HCT116 (cell line): ENCODE measurements around the gene CLEC14A. TPM values are rescaled to one million over a fixed set of nuclear protein-coding genes. Genes with fewer than 3 reads are reported as not detected.

Experiments used
- ATAC-seq: fragments of 200-7000 bp; cut with Tn5 transposase; 2 replicates; pipeline ENCODE4 v1.9.1; 2020; ENCODE audit warnings: mild to moderate bottlenecking, moderate library complexity
- BruUV-seq: library from RNA; stranded (reverse); fragments of 400-500 nt; replicated peaks from 2 replicates; lab custom pipeline; 2021; lab: Mats Ljungman, UMichigan
- CTCF ChIA-PET: fragments of 300-600 bp; sonication (Branson Sonifier 250); formaldehyde crosslinking; loops from one replicate; lab custom pipeline; 2021; ENCODE audit warnings: antibody characterized with exemption; lab: Charles Lee
- POLR2A ChIA-PET: fragments of 300-600, 350-600 bp; sonication (Branson Sonifier 250); formaldehyde crosslinking; loops from one replicate; lab custom pipeline; 2021; ENCODE audit warnings: antibody characterized with exemption; lab: Charles Lee
- RAD21 ChIA-PET, 2 experiments: fragments of 300-600 bp; sonication (Branson Sonifier 250); formaldehyde crosslinking; loops; one replicate each; lab custom pipeline; 2023; ENCODE audit warnings: low total read pairs in 2 of 2; ENCODE audit not compliant: uncharacterized antibody in 2 of 2, unreplicated experiment in 2 of 2, low non-redundant PET in 1 of 2; lab: Charles Lee
- DNase-seq: peaks from one replicate; pipeline ENCODE4 v3.0.0-alpha.2; 2010; ENCODE audit warnings: low read depth, low spot score
- H2AFZ ChIP-seq: fragments of 200-600 bp; shearing (Covaris generic), sonication (generic); 2 replicates; pipeline ENCODE4 v1.6.1; 2017; ENCODE audit warnings: low read depth, mixed run types, mixed read lengths, antibody characterized with exemption, low read length; ENCODE audit not compliant: poor library complexity, severe bottlenecking
- H3K27ac ChIP-seq: 2 replicates; pipeline ENCODE4 v1.5.1; 2012; ENCODE audit warnings: low read depth, low read length
- H3K27me3 ChIP-seq: fragments of 200-600 bp; sonication (generic); 2 replicates; pipeline ENCODE4 v1.6.1; 2016; ENCODE audit warnings: mixed run types, low read length, mixed read lengths; ENCODE audit not compliant: insufficient read depth
- H3K36me3 ChIP-seq, 2 experiments: fragments of 200-500 bp in 1 of 2; fragments of 200-600 bp in 1 of 2; sonication (Bioruptor generic) in 1 of 2; sonication (generic) in 1 of 2; 2 replicates each; pipeline versions ENCODE4 v1.5.1 to v1.6.1; 2014 to 2016; ENCODE audit warnings: low read length in 2 of 2, inconsistent platforms in 1 of 2, mixed read lengths in 1 of 2, mixed run types in 1 of 2; ENCODE audit not compliant: insufficient read depth in 2 of 2, control insufficient read depth in 1 of 2
- H3K4me1 ChIP-seq, 2 experiments: fragments of 200-600 bp in 1 of 2; sonication (generic) in 1 of 2; 2 replicates each; pipeline versions ENCODE4 v1.5.1 to v1.6.1; 2012 to 2017; ENCODE audit warnings: low read length in 2 of 2, inconsistent platforms in 1 of 2, mild to moderate bottlenecking in 1 of 2, mixed read lengths in 1 of 2, mixed run types in 1 of 2, moderate library complexity in 1 of 2; ENCODE audit not compliant: insufficient read depth in 2 of 2, control insufficient read depth in 1 of 2
- H3K4me2 ChIP-seq: fragments of 200-600 bp; sonication (generic); 2 replicates; pipeline ENCODE4 v1.6.1; 2017; ENCODE audit warnings: mixed run types, low read length, mixed read lengths
- H3K4me3 ChIP-seq, 2 experiments: fragments of 200-600 bp in 1 of 2; sonication (generic) in 1 of 2; replicated peaks in 1 of 2; 2 replicates each; pipeline ENCODE4 v1.5.1; 2011 to 2016; ENCODE audit warnings: low read length in 2 of 2, control low read depth in 1 of 2, low read depth in 1 of 2, mild to moderate bottlenecking in 1 of 2, mixed read lengths in 1 of 2, mixed run types in 1 of 2
- H3K79me2 ChIP-seq: fragments of 200-600 bp; sonication (generic); 2 replicates; pipeline ENCODE4 v1.6.1; 2017; ENCODE audit warnings: mild to moderate bottlenecking, mixed run types, low read length, moderate library complexity, mixed read lengths; ENCODE audit not compliant: insufficient read depth
- H3K9ac ChIP-seq: fragments of 200-600 bp; sonication (generic); 2 replicates; pipeline ENCODE4 v1.6.1; 2016; ENCODE audit warnings: low read length, mixed read lengths
- H3K9me2 ChIP-seq: fragments of 200-600 bp; sonication (generic), shearing (Covaris generic); 2 replicates; pipeline ENCODE4 v1.6.1; 2017; ENCODE audit warnings: mixed run types, mild to moderate bottlenecking, moderate library complexity; ENCODE audit not compliant: insufficient read depth
- H3K9me3 ChIP-seq, 2 experiments: fragments of 200-500 bp in 1 of 2; fragments of 200-600 bp in 1 of 2; sonication (Bioruptor generic) in 1 of 2; sonication (generic) in 1 of 2; 2 replicates each; pipeline ENCODE4 v1.6.1; 2014 to 2017; ENCODE audit warnings: low read length in 2 of 2, mixed read lengths in 2 of 2, inconsistent platforms in 1 of 2, low read depth in 1 of 2, mild to moderate bottlenecking in 1 of 2, mixed run types in 1 of 2, moderate library complexity in 1 of 2; ENCODE audit not compliant: control insufficient read depth in 1 of 2, insufficient read depth in 1 of 2
- H4K20me1 ChIP-seq: fragments of 200-600 bp; sonication (generic), shearing (Covaris generic); 2 replicates; pipeline ENCODE4 v1.6.1; 2017; ENCODE audit warnings: mixed run types, mild to moderate bottlenecking, moderate library complexity; ENCODE audit not compliant: insufficient read depth
- CBX3 ChIP-seq: IDR thresholded peaks from 2 replicates; pipeline ENCODE4 v1.6.1; 2012; ENCODE audit warnings: low read depth
- CEBPB ChIP-seq: IDR thresholded peaks from 2 replicates; pipeline ENCODE4 v1.6.1; 2012; ENCODE audit warnings: low read depth
- CTCF ChIP-seq, 3 experiments: fragments of 200-600 bp in 1 of 3; sonication (generic) in 1 of 3; IDR thresholded peaks in 2 of 3; conservative IDR thresholded peaks in 1 of 3; 2 replicates each; pipeline ENCODE4 v1.5.1; 2012 to 2017; ENCODE audit warnings: low read depth in 2 of 3, low read length in 2 of 3, antibody characterized with exemption in 1 of 3, borderline replicate concordance in 1 of 3, control low read depth in 1 of 3, mild to moderate bottlenecking in 1 of 3, mixed read lengths in 1 of 3, mixed run types in 1 of 3, moderate library complexity in 1 of 3; ENCODE audit not compliant: insufficient read depth in 1 of 3
- EGR1 ChIP-seq: IDR thresholded peaks from 2 replicates; pipeline ENCODE4 v1.6.1; 2012; ENCODE audit warnings: low read depth
- ELF1 ChIP-seq: IDR thresholded peaks from 2 replicates; pipeline ENCODE4 v1.6.1; 2012; ENCODE audit warnings: low read depth, borderline replicate concordance
- EZH2 ChIP-seq: fragments of 200-600 bp; sonication (generic); IDR thresholded peaks from 2 replicates; pipeline ENCODE4 v1.6.1; 2017; ENCODE audit warnings: antibody characterized with exemption, mixed run types
- EZH2phosphoT487 ChIP-seq: fragments of 200-600 bp; IDR thresholded peaks from 2 replicates; pipeline ENCODE4 v1.6.1; 2018; ENCODE audit warnings: antibody characterized with exemption, borderline replicate concordance
- FOSL1 ChIP-seq: IDR thresholded peaks from 2 replicates; pipeline ENCODE4 v1.6.1; 2012; ENCODE audit warnings: low read depth
- JUND ChIP-seq: IDR thresholded peaks from 2 replicates; pipeline ENCODE4 v1.6.1; 2012
- MAX ChIP-seq: IDR thresholded peaks from 2 replicates; pipeline ENCODE4 v1.6.1; 2012
- POLR2A ChIP-seq: IDR thresholded peaks from 2 replicates; pipeline ENCODE4 v1.7.0; 2011; ENCODE audit warnings: borderline replicate concordance; ENCODE audit not compliant: insufficient read depth, insufficient read length; ENCODE audit errors: extremely low read depth
- POLR2AphosphoS5 ChIP-seq: IDR thresholded peaks from 2 replicates; pipeline ENCODE4 v1.6.1; 2011; ENCODE audit warnings: mild to moderate bottlenecking, low read depth, low read length, moderate library complexity
- RAD21 ChIP-seq: IDR thresholded peaks from 2 replicates; pipeline ENCODE4 v1.6.1; 2012; ENCODE audit warnings: low read depth, mild to moderate bottlenecking
- SP1 ChIP-seq: IDR thresholded peaks from 2 replicates; pipeline ENCODE4 v1.6.1; 2012; ENCODE audit warnings: low read depth
- SRF ChIP-seq: IDR thresholded peaks from 2 replicates; pipeline ENCODE4 v1.6.1; 2012; ENCODE audit warnings: low read depth
- TCF7L2 ChIP-seq: IDR thresholded peaks from 2 replicates; pipeline ENCODE4 v1.7.0; 2011; ENCODE audit warnings: borderline replicate concordance, inconsistent platforms; ENCODE audit not compliant: insufficient read depth, insufficient read length; ENCODE audit errors: extremely low read depth
- YY1 ChIP-seq: IDR thresholded peaks from 2 replicates; pipeline ENCODE4 v1.6.1; 2011; ENCODE audit warnings: low read length, low read depth, moderate library complexity, mild to moderate bottlenecking; ENCODE audit not compliant: insufficient replicate concordance; ENCODE audit errors: extremely low read depth
- ZFX ChIP-seq: fragments of 450-650 bp; IDR thresholded peaks from 2 replicates; pipeline ENCODE4 v1.6.1; 2017
- ZNF274 ChIP-seq: fragments of 200-500 bp; sonication (Bioruptor generic); IDR thresholded peaks from 2 replicates; pipeline ENCODE4 v1.6.1; 2014; ENCODE audit warnings: mild to moderate bottlenecking, low read depth, low read length, inconsistent platforms
- intact Hi-C: fragments of 100-400 bp; cut with micrococcal nuclease; formaldehyde crosslinking; loops from 2 replicates; pipeline ENCODE4 v1.10.0; 2022
- total RNA-seq: library from RNA; stranded (reverse); gene quantifications from one replicate; pipeline ENCODE4 v1.2.1, GENCODE V29; 2021; ENCODE audit not compliant: unreplicated experiment

The CLEC14A gene
- total RNA-seq, 1 experiment from 2014 or later: 0.10 TPM

GRCh38 chr14:38207377-38207735, 48.5 kb downstream of the CLEC14A start (continued):
- TF ChIP-seq ZNF274 (no peak), TCF7L2 (no peak), YY1 (no peak), SRF (no peak), MAX (no peak)

GRCh38 chr14:38206689-38207376, 49.1 kb downstream of the CLEC14A start:
- Histone ChIP-seq H3K9ac (no peak overlapping the region), H3K4me1 (no peaks in the 10 kb centered on the region), H2AFZ (no peak overlapping the region), H3K9me2 (no peaks in the 10 kb centered on the region), H3K4me3 (no peak overlapping the region), H3K27ac (no peak overlapping the region), H3K4me2 (no peak overlapping the region), H4K20me1 (no peaks in the 10 kb centered on the region), H3K9me3 (no peaks in the 10 kb centered on the region), H3K27me3 (no peaks in the 10 kb centered on the region), H3K36me3 (no peaks in the 10 kb centered on the region), H3K79me2 (no peaks in the 10 kb centered on the region)
- intact Hi-C loops: loop anchor here (1.0 kb wide), 1 partner anchor 30 kb away; no protein-coding TSS in a partner anchor
- CTCF ChIA-PET: no interaction called here
- no peak for TF ChIP-seq TCF7L2
- no peak for TF ChIP-seq POLR2AphosphoS5
- TF ChIP-seq FOSL1: no peak
- TF ChIP-seq SRF: no peak
- no peak for TF ChIP-seq POLR2A
- no peak for TF ChIP-seq CTCF (IDR thresholded peaks at IDR 0.05 in 2 of 3, conservative IDR thresholded peaks at IDR 0.05 in 1 of 3; ENCODE audit: borderline replicate concordance in 1 of 3, insufficient read depth in 1 of 3, low read depth in 2 of 3, low read length in 2 of 3)
- no peak for TF ChIP-seq JUND
- no peak for TF ChIP-seq ZNF274
- TF ChIP-seq EZH2: no peak
- TF ChIP-seq YY1: no peak
- no peak for TF ChIP-seq CBX3
- TF ChIP-seq ZFX: no peak
- TF ChIP-seq CEBPB: no peak
- no peak for TF ChIP-seq MAX
- TF ChIP-seq RAD21: no peak
- TF ChIP-seq ELF1: no peak
- no peak for TF ChIP-seq EZH2phosphoT487
- TF ChIP-seq EGR1: no peak
- TF ChIP-seq SP1: no peak
- RAD21 ChIA-PET: no interaction called here
- no peak for DNase-seq
- no peak for ATAC-seq
- BruUV-seq: no TSS peak
- POLR2A ChIA-PET: no interaction called here
